GM23338 (cell line): ENCODE data around the gene OR2A12. TPM values are rescaled to one million over a fixed set of nuclear protein-coding genes. Genes with fewer than 3 reads are reported as not detected.

ENCODE experiments used
- ATAC-seq: fragments of 200-7000 bp; cut with Tn5 transposase; 3 replicates; pipeline ENCODE4 v1.9.1; 2020
- DNase-seq: peaks from one replicate; pipeline ENCODE4 v3.0.0-alpha.2; 2015; ENCODE audit warnings: low spot score
- H2AFZ ChIP-seq: fragments of 200-600 bp; sonication (generic); 2 replicates; pipeline ENCODE4 v1.8.0; 2016; ENCODE audit warnings: antibody characterized with exemption, mild to moderate bottlenecking, moderate library complexity
- H3F3A ChIP-seq: fragments of 200-600 bp; sonication (generic); replicated peaks from 2 replicates; pipeline ENCODE4 v1.8.0; 2017; ENCODE audit warnings: antibody characterized with exemption, mixed run types, low read depth
- H3K27ac ChIP-seq: fragments of 200-600 bp; sonication (generic); 2 replicates; pipeline ENCODE4 v1.6.1; 2016; ENCODE audit warnings: low read depth
- H3K27me3 ChIP-seq: fragments of 200-600 bp; sonication (generic); 2 replicates; pipeline ENCODE4 v1.8.0; 2016; ENCODE audit warnings: mild to moderate bottlenecking, mixed run types, moderate library complexity; ENCODE audit not compliant: insufficient read depth
- H3K36me3 ChIP-seq: fragments of 200-600 bp; sonication (generic); 2 replicates; pipeline ENCODE4 v1.8.0; 2016; ENCODE audit warnings: mild to moderate bottlenecking; ENCODE audit not compliant: insufficient read depth
- H3K4me1 ChIP-seq: fragments of 200-600 bp; sonication (generic); 2 replicates; pipeline ENCODE4 v1.8.0; 2016; ENCODE audit warnings: mild to moderate bottlenecking, moderate library complexity; ENCODE audit not compliant: insufficient read depth
- H3K4me2 ChIP-seq: fragments of 200-600 bp; sonication (generic); 2 replicates; pipeline ENCODE4 v1.7.1; 2017; ENCODE audit warnings: mixed run types
- H3K4me3 ChIP-seq: fragments of 200-600 bp; sonication (generic); 2 replicates; pipeline ENCODE4 v1.6.1; 2016; ENCODE audit warnings: mixed run types
- H3K79me2 ChIP-seq: fragments of 200-600 bp; sonication (generic); replicated peaks from 2 replicates; pipeline ENCODE4 v1.8.0; 2017; ENCODE audit warnings: mild to moderate bottlenecking; ENCODE audit not compliant: insufficient read depth
- H3K9me2 ChIP-seq: fragments of 200-600 bp; sonication (generic); 2 replicates; pipeline ENCODE4 v1.8.0; 2017; ENCODE audit not compliant: insufficient read depth
- H4K20me1 ChIP-seq: fragments of 200-600 bp; sonication (generic); replicated peaks from 2 replicates; pipeline ENCODE4 v1.8.0; 2017; ENCODE audit warnings: mild to moderate bottlenecking; ENCODE audit not compliant: insufficient read depth
- H3K27ac Mint-ChIP-seq: 2 replicates; pipeline ENCODE4 v1.8.0; 2020; ENCODE audit warnings: inconsistent platforms, mild to moderate bottlenecking, moderate library complexity, mixed read lengths
- H3K27me3 Mint-ChIP-seq: 3 replicates; pipeline ENCODE4 v1.8.0; 2022; ENCODE audit warnings: low read depth, mild to moderate bottlenecking, moderate library complexity, mixed read lengths, inconsistent platforms; ENCODE audit not compliant: insufficient read depth, poor library complexity
- H3K36me3 Mint-ChIP-seq: 3 replicates; pipeline ENCODE4 v1.8.0; 2021; ENCODE audit warnings: low read depth, mild to moderate bottlenecking, inconsistent platforms, moderate library complexity, mixed read lengths
- H3K4me1 Mint-ChIP-seq: 3 replicates; pipeline ENCODE4 v1.8.0; 2020; ENCODE audit warnings: mild to moderate bottlenecking, inconsistent platforms, mixed read lengths
- H3K4me3 Mint-ChIP-seq: 3 replicates; pipeline ENCODE4 v1.8.0; 2021; ENCODE audit warnings: moderate library complexity, mild to moderate bottlenecking, inconsistent platforms, mixed read lengths
- H3K9me3 Mint-ChIP-seq: 3 replicates; pipeline ENCODE4 v1.8.0; 2020; ENCODE audit warnings: moderate library complexity, mild to moderate bottlenecking, inconsistent platforms, mixed read lengths
- CREB1 ChIP-seq: fragments of 250-450 bp; sonication (Bioruptor Pico); IDR thresholded peaks from 2 replicates; pipeline ENCODE4 v1.5.0; 2020; ENCODE audit warnings: low read depth, mild to moderate bottlenecking, moderate library complexity
- CTCF ChIP-seq, 2 experiments: fragments of 200-600 bp in 1 of 2; sonication (generic) in 1 of 2; conservative IDR thresholded peaks; 2 replicates each; pipeline versions ENCODE4 v1.5.1 to v1.6.1; 2016 to 2017; ENCODE audit warnings: antibody characterized with exemption in 2 of 2, low read depth in 2 of 2, mild to moderate bottlenecking in 2 of 2, moderate library complexity in 1 of 2
- EZH2phosphoT487 ChIP-seq: fragments of 200-600 bp; sonication (generic); IDR thresholded peaks from one replicate; pipeline ENCODE4 v1.8.1; 2018; ENCODE audit warnings: antibody characterized with exemption; ENCODE audit not compliant: unreplicated experiment
- JUNB ChIP-seq: IDR thresholded peaks from one replicate; pipeline ENCODE4 v1.6.1; 2016; ENCODE audit warnings: antibody characterized with exemption; ENCODE audit not compliant: unreplicated experiment
- POLR2AphosphoS5 ChIP-seq: IDR thresholded peaks from 2 replicates; pipeline ENCODE4 v1.6.1; 2016; ENCODE audit warnings: antibody characterized with exemption, low read depth
- STAT1 ChIP-seq: IDR thresholded peaks from one replicate; pipeline ENCODE4 v1.6.1; 2016; ENCODE audit warnings: antibody characterized with exemption; ENCODE audit not compliant: unreplicated experiment
- ZNF114 ChIP-seq: fragments of 250-450 bp; sonication (Bioruptor Pico); IDR thresholded peaks from 2 replicates; pipeline ENCODE4 v1.5.0; 2020; ENCODE audit warnings: mild to moderate bottlenecking, moderate library complexity
- polyA plus RNA-seq: library from polyadenylated mRNA; unstranded; fragments of >200 nt; fragmentation: Nextera tagmentation; extraction: Ambion mirVana; gene quantifications from 2 replicates; pipeline ENCODE4 v1.2.1, GENCODE V29; 2016
- total RNA-seq: library from RNA; depleted of rRNA; stranded (reverse); fragments of >200 nt; shearing (Covaris generic); gene quantifications from 2 replicates; pipeline ENCODE4 v1.2.3, GENCODE V29; 2014
- TF ChIP-seq, protein P1 (sequence below): fragments of 250-450 bp; sonication (Bioruptor Pico); IDR thresholded peaks from 2 replicates; pipeline ENCODE4 v1.5.0; 2020; ENCODE audit warnings: mild to moderate bottlenecking, moderate library complexity

The OR2A12 gene
- total and polyA plus RNA-seq, 2 experiments from 2014 or later, result not detected

DNA sequence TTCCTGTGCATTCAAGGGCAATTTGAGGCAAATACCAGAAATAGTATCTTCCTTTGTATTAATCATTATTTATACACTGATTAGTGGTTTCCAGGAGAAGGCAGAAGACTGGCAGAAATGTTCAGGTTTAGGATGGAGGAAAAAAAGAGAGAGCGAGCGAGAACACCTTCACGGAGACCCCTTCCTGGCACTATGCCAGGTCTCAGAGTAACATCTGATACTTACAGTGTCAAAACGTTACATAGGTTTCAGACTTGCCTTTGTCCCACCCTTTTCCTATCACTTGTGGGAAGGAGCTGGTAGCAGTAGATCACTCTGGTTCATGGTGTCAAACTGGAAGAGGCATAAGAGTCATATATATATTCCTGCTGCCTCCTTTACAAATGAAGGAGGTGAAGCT lies 652 bp downstream of the OR2A12 start:
- Histone ChIP-seq H2AFZ (no peak overlapping the region), H3K4me1 (no peaks in the 10 kb centered on the region; the same call in 1 of the 2 replicates), H4K20me1 (no peaks in the 10 kb centered on the region), H3F3A (no peaks in the 10 kb centered on the region), H3K27ac (no peak overlapping the region), H3K79me2 (no peaks in the 10 kb centered on the region), H3K36me3 (no peaks in the 10 kb centered on the region), H3K4me2 (no peak overlapping the region), H3K27me3 (no peaks in the 10 kb centered on the region), H3K4me3 (no peak overlapping the region), H3K9me2 (no peaks in the 10 kb centered on the region)
- ATAC-seq, result no peak
- Mint-ChIP-seq H3K4me1 (peaks cover 2% of the 10 kb centered on the region; the same call in 1 of the 3 replicates), H3K27ac (no peak overlapping the region), H3K36me3 (no peaks in the 10 kb centered on the region), H3K27me3 (no peaks in the 10 kb centered on the region), H3K9me3 (peaks cover 5% of the 10 kb centered on the region; the same call in 2 of the 3 replicates), H3K4me3 (no peak overlapping the region)
- TF ChIP-seq ZNF114 (no peak), EZH2phosphoT487 (no peak), POLR2AphosphoS5 (no peak), CREB1 (CRISPR knock-in tag) (no peak), CTCF (conservative IDR thresholded peaks at IDR 0.05; ENCODE audit: low read depth in 2 of 2) (no peak), STAT1 (no peak), JUNB (no peak)
- TF ChIP-seq, protein P1, sequence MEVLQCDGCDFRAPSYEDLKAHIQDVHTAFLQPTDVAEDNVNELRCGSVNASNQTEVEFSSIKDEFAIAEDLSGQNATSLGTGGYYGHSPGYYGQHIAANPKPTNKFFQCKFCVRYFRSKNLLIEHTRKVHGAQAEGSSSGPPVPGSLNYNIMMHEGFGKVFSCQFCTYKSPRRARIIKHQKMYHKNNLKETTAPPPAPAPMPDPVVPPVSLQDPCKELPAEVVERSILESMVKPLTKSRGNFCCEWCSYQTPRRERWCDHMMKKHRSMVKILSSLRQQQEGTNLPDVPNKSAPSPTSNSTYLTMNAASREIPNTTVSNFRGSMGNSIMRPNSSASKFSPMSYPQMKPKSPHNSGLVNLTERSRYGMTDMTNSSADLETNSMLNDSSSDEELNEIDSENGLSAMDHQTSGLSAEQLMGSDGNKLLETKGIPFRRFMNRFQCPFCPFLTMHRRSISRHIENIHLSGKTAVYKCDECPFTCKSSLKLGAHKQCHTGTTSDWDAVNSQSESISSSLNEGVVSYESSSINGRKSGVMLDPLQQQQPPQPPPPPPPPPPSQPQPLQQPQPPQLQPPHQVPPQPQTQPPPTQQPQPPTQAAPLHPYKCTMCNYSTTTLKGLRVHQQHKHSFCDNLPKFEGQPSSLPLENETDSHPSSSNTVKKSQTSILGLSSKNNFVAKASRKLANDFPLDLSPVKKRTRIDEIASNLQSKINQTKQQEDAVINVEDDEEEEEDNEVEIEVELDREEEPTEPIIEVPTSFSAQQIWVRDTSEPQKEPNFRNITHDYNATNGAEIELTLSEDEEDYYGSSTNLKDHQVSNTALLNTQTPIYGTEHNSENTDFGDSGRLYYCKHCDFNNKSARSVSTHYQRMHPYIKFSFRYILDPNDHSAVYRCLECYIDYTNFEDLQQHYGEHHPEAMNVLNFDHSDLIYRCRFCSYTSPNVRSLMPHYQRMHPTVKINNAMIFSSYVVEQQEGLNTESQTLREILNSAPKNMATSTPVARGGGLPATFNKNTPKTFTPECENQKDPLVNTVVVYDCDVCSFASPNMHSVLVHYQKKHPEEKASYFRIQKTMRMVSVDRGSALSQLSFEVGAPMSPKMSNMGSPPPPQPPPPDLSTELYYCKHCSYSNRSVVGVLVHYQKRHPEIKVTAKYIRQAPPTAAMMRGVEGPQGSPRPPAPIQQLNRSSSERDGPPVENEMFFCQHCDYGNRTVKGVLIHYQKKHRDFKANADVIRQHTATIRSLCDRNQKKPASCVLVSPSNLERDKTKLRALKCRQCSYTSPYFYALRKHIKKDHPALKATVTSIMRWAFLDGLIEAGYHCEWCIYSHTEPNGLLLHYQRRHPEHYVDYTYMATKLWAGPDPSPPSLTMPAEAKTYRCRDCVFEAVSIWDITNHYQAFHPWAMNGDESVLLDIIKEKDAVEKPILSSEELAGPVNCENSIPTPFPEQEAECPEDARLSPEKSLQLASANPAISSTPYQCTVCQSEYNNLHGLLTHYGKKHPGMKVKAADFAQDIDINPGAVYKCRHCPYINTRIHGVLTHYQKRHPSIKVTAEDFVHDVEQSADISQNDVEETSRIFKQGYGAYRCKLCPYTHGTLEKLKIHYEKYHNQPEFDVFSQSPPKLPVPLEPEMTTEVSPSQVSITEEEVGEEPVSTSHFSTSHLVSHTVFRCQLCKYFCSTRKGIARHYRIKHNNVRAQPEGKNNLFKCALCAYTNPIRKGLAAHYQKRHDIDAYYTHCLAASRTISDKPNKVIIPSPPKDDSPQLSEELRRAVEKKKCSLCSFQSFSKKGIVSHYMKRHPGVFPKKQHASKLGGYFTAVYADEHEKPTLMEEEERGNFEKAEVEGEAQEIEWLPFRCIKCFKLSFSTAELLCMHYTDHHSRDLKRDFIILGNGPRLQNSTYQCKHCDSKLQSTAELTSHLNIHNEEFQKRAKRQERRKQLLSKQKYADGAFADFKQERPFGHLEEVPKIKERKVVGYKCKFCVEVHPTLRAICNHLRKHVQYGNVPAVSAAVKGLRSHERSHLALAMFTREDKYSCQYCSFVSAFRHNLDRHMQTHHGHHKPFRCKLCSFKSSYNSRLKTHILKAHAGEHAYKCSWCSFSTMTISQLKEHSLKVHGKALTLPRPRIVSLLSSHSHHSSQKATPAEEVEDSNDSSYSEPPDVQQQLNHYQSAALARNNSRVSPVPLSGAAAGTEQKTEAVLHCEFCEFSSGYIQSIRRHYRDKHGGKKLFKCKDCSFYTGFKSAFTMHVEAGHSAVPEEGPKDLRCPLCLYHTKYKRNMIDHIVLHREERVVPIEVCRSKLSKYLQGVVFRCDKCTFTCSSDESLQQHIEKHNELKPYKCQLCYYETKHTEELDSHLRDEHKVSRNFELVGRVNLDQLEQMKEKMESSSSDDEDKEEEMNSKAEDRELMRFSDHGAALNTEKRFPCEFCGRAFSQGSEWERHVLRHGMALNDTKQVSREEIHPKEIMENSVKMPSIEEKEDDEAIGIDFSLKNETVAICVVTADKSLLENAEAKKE (CRISPR knock-in tag), result no peak
- DNase-seq, result no peak
